PC-3 (cell line): Measurements from ENCODE around the gene GPATCH3.

Experiments
- EZH2 ChIP-seq: fragments of 300-600 bp; sonication (generic); IDR thresholded peaks from one replicate; pipeline ENCODE4 v1.6.1; 2017; ENCODE audit warnings: antibody characterized with exemption, mild to moderate bottlenecking, low read length; ENCODE audit not compliant: unreplicated experiment
- TF ChIP-seq, protein P1 (sequence below): fragments of 300-600 bp; sonication (generic); conservative IDR thresholded peaks from 2 replicates; pipeline ENCODE4 v1.5.1; 2017; ENCODE audit warnings: antibody characterized with exemption, low read depth, mild to moderate bottlenecking, low read length

GRCh38 chr1:26874896-26875295, 25.4 kb downstream of the GPATCH3 start:
- TF ChIP-seq, protein P1, sequence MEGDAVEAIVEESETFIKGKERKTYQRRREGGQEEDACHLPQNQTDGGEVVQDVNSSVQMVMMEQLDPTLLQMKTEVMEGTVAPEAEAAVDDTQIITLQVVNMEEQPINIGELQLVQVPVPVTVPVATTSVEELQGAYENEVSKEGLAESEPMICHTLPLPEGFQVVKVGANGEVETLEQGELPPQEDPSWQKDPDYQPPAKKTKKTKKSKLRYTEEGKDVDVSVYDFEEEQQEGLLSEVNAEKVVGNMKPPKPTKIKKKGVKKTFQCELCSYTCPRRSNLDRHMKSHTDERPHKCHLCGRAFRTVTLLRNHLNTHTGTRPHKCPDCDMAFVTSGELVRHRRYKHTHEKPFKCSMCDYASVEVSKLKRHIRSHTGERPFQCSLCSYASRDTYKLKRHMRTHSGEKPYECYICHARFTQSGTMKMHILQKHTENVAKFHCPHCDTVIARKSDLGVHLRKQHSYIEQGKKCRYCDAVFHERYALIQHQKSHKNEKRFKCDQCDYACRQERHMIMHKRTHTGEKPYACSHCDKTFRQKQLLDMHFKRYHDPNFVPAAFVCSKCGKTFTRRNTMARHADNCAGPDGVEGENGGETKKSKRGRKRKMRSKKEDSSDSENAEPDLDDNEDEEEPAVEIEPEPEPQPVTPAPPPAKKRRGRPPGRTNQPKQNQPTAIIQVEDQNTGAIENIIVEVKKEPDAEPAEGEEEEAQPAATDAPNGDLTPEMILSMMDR = no peak
- TF ChIP-seq EZH2 = no peak
